K562 (cell line): Measurements from ENCODE around the gene COMTD1. TPM values are rescaled to one million over a fixed set of nuclear protein-coding genes. Genes with fewer than 3 reads are reported as not detected.

Source experiments
- CBX3 ChIP-seq, 2 experiments: IDR thresholded peaks; 1 replicate in 1 of 2; 2 replicates in 1 of 2; pipeline ENCODE4 v1.6.1; 2012; ENCODE audit warnings: inconsistent platforms in 2 of 2, low read length in 2 of 2, borderline replicate concordance in 1 of 2, control low read depth in 1 of 2
- E2F4 ChIP-seq: sonication (generic); formaldehyde crosslinking; IDR thresholded peaks from 2 replicates; pipeline ENCODE4 v1.8.0; 2022; ENCODE audit warnings: mild to moderate bottlenecking, low read depth, missing genetic modification reagents
- ESRRA ChIP-seq: fragments of 450-650 bp; IDR thresholded peaks from 2 replicates; pipeline ENCODE4 v1.6.1; 2014; ENCODE audit warnings: low read depth, mild to moderate bottlenecking, moderate library complexity, borderline replicate concordance
- ETV1 ChIP-seq: fragments of 450-650 bp; conservative IDR thresholded peaks from 2 replicates; pipeline ENCODE4 v1.6.1; 2016; ENCODE audit warnings: missing genetic modification characterization, control low read depth, low read depth, missing compliant biosample characterization
- GABPA ChIP-seq: fragments of 200-800 bp; sonication (Bioruptor generic); conservative IDR thresholded peaks from 2 replicates; pipeline ENCODE4 v1.6.1; 2016; ENCODE audit warnings: low read depth, missing genetic modification characterization, missing compliant biosample characterization
- NBN ChIP-seq: fragments of 450-650 bp; IDR thresholded peaks from 2 replicates; pipeline ENCODE4 v1.6.1; 2016; ENCODE audit warnings: low read depth, mild to moderate bottlenecking
- PREB ChIP-seq: sonication (generic); formaldehyde crosslinking; IDR thresholded peaks from 2 replicates; pipeline ENCODE4 v1.8.1; 2023; ENCODE audit warnings: mild to moderate bottlenecking, missing genetic modification reagents
- RCOR1 ChIP-seq, 2 experiments: IDR thresholded peaks; 2 replicates each; pipeline ENCODE4 v1.6.1; 2012; ENCODE audit warnings: low read depth in 2 of 2, low read length in 2 of 2, borderline replicate concordance in 1 of 2, improper control_type of control experiment in 1 of 2
- SOX6 ChIP-seq: fragments of 450-650 bp; IDR thresholded peaks from 2 replicates; pipeline ENCODE4 v1.6.1; 2014; ENCODE audit warnings: mild to moderate bottlenecking
- ZNF384 ChIP-seq: IDR thresholded peaks from 2 replicates; pipeline ENCODE4 v1.6.1; 2012; ENCODE audit warnings: low read depth, low read length, improper control_type of control experiment
- polyA plus RNA-seq, 8 experiments: library from polyadenylated mRNA; depleted of rRNA in 4 of 8; stranded (reverse) in 5 of 8; unstranded in 3 of 8; fragments of >200 nt; fragmentation: Nextera tagmentation in 2 of 8; fragmentation: Illumina TruSeq in 1 of 8; extraction: Ambion mirVana in 2 of 8; extraction: Trizol in 1 of 8; gene quantifications; 2 replicates each; pipeline versions ENCODE4 v1.2.1 to v1.2.3, GENCODE V29; 2011 to 2014; ENCODE audit warnings: inconsistent platforms in 1 of 8, missing spikeins in 1 of 8
- total RNA-seq, 7 experiments: library from RNA; depleted of rRNA in 6 of 7; stranded (reverse); fragments of >200 nt in 6 of 7; fragmentation: Illumina TruSeq in 2 of 7; extraction: Trizol in 2 of 7; gene quantifications; 2 replicates each; pipeline versions ENCODE4 v1.2.1 to v1.2.3, GENCODE V29; 2011 to 2021; ENCODE audit warnings: low replicate concordance in 1 of 7

Gene COMTD1
- total and polyA plus RNA-seq, 9 of the 15 experiments (the other 6 are each of a cell fraction or from before 2014, with no cell fraction given) = 0.41 to 112 (median 13.7) TPM

- TF ChIP-seq ETV1 = peak; percentile 50; the same call in 1 of the 2 replicates
- TF ChIP-seq NBN = 0 out of 2 replicates have a peak, but pooled peaks have one; percentile 8
- no peak for TF ChIP-seq ESRRA
- peak in 1 of 2 experiments; percentile 57; a peak in 1 of 4 replicates for TF ChIP-seq RCOR1 (IDR thresholded peaks at IDR 0.05; ENCODE audit: borderline replicate concordance in 1 of 2, low read depth in 2 of 2, low read length in 2 of 2)
- 0 out of 3 replicates have a peak, but pooled peaks of 1 of the 2 experiments have one; percentile 35 for TF ChIP-seq CBX3 (IDR thresholded peaks at IDR 0.05; ENCODE audit: borderline replicate concordance in 1 of 2, low read length in 2 of 2)
- TF ChIP-seq ZNF384 = peak; percentile 76; the same call in 1 of the 2 replicates
- TF ChIP-seq PREB = 0 out of 2 replicates have a peak, but pooled peaks have one; percentile 67
- TF ChIP-seq E2F4 (CRISPR knock-in tag) = no peak
- peak; percentile 28; the same call in 1 of the 2 replicates for TF ChIP-seq GABPA (tag)
- no peak for TF ChIP-seq SOX6
Observed at GRCh38 chr10:75187961-75188426, 47.8 kb downstream of the COMTD1 start (continued).
